GM18909 (cell line): ENCODE results near the gene HEXIM1.
A peak's percentile ranks its signal among the peaks of the same experiment; 100 is the strongest.

Experiments
- ATAC-seq: cut with Tn5 transposase; IDR thresholded peaks from one replicate; pipeline ENCODE4 v1.9.1; 2021; ENCODE audit warnings: mild to moderate bottlenecking; ENCODE audit not compliant: unreplicated experiment, poor library complexity

The HEXIM1 gene

GRCh38 chr17:45144199-45145034, 3.9 kb upstream of the HEXIM1 start:
- ATAC-seq: no peak

- ATAC-seq: no peak
Measured at GRCh38 chr17:45145035-45145389, 3.3 kb upstream of the HEXIM1 start.

GRCh38 chr17:45146166-45146565, 2.1 kb upstream of the HEXIM1 start:
- ATAC-seq: no peak

- no peak for ATAC-seq
Measured at GRCh38 chr17:45146592-45146889, 1.7 kb upstream of the HEXIM1 start.

- ATAC-seq: no peak
Measured at GRCh38 chr17:45146890-45147580, 1.2 kb upstream of the HEXIM1 start.

GRCh38 chr17:45147581-45148182, 593 bp upstream of the HEXIM1 start:
- no peak for ATAC-seq

GRCh38 chr17:45149037-45149668, 878 bp downstream of the HEXIM1 start:
- peak; percentile 35 for ATAC-seq

- ATAC-seq: no peak
Measured at GRCh38 chr17:45149669-45150664, 1.7 kb downstream of the HEXIM1 start.

GRCh38 chr17:45150911-45151809, 2.9 kb downstream of the HEXIM1 start:
- ATAC-seq: no peak

- no peak for ATAC-seq
Measured at GRCh38 chr17:45155029-45155428, 6.8 kb downstream of the HEXIM1 start.

- ATAC-seq: no peak
Measured at GRCh38 chr17:45155483-45155882, 7.2 kb downstream of the HEXIM1 start.

- ATAC-seq: no peak
Measured at GRCh38 chr17:45156242-45156641, 8.0 kb downstream of the HEXIM1 start.

GRCh38 chr17:45160447-45161287, 12.4 kb downstream of the HEXIM1 start:
- ATAC-seq: peak; percentile 18

GRCh38 chr17:45161288-45162024, 13.2 kb downstream of the HEXIM1 start, which contains the start of gene HEXIM2:
Gene HEXIM2, plus strand, starts transcription at chr17:45161875. Its CDS starts 919 bp downstream, at chr17:45162794.
- ATAC-seq: peak; percentile 90

- no peak for ATAC-seq
Measured at GRCh38 chr17:45162025-45162687, 13.9 kb downstream of the HEXIM1 start.

GRCh38 chr17:45164734-45165269, 16.5 kb downstream of the HEXIM1 start:
- ATAC-seq: no peak
